Lower leg skin (tissue), 4 donors: ENCODE measurements around the gene TSC1. TPM values are rescaled to one million over a fixed set of nuclear protein-coding genes. Genes with fewer than 3 reads are reported as not detected.

ENCODE experiments used
- DNase-seq, 2 donors: peaks; one replicate each; pipeline ENCODE4 v3.0.0-alpha.2; 2019; ENCODE audit warnings: low spot score in 2 of 2
- H3K4me3 ChIP-seq: fragments of 200-600 bp; sonication (generic); 2 replicates; pipeline ENCODE4 v1.5.1; 2017; ENCODE audit warnings: mild to moderate bottlenecking, low read depth; ENCODE audit not compliant: poor library complexity, severe bottlenecking
- POLR2A ChIP-seq, 2 donors: fragments of 450-650 bp; IDR thresholded peaks; one replicate each; pipeline ENCODE4 v1.6.1; 2016 to 2017; ENCODE audit warnings: antibody characterized with exemption in 2 of 2, mild to moderate bottlenecking in 1 of 2, moderate library complexity in 1 of 2
- WGBS, 2 donors: methylation state at CpG; one replicate each; pipeline ENCODE4 v1.1.5; 2018; 5-methylcytosine and 5-hydroxymethylcytosine counted together
- intact Hi-C: fragments of 100-400 bp; cut with DNase I; formaldehyde crosslinking; loops from one replicate; pipeline ENCODE4 v1.15.0; 2023; ENCODE audit warnings: low total_unique reads
- total RNA-seq, 4 donors: library from RNA; depleted of rRNA; stranded (reverse); fragments of >200 nt; gene quantifications; one replicate each; pipeline ENCODE4 v1.1.0, GENCODE V29; 2016
- TF ChIP-seq, protein P1 (sequence below), 3 donors: fragments of 450-650 bp; IDR thresholded peaks; one replicate each; pipeline ENCODE4 v1.5.1; 2016; ENCODE audit warnings: antibody characterized with exemption in 3 of 3, mild to moderate bottlenecking in 3 of 3, moderate library complexity in 2 of 3

The TSC1 gene
- total RNA-seq, 4 donors from 2014 or later, result 27.1 to 67.7 (median 32.5) TPM

GRCh38 chr9:132939169-132939568 is 5.2 kb downstream of the TSC1 start:
- no peak for DNase-seq
- TF ChIP-seq POLR2A (IDR thresholded peaks at IDR 0.05), result no peak
- TF ChIP-seq, protein P1, sequence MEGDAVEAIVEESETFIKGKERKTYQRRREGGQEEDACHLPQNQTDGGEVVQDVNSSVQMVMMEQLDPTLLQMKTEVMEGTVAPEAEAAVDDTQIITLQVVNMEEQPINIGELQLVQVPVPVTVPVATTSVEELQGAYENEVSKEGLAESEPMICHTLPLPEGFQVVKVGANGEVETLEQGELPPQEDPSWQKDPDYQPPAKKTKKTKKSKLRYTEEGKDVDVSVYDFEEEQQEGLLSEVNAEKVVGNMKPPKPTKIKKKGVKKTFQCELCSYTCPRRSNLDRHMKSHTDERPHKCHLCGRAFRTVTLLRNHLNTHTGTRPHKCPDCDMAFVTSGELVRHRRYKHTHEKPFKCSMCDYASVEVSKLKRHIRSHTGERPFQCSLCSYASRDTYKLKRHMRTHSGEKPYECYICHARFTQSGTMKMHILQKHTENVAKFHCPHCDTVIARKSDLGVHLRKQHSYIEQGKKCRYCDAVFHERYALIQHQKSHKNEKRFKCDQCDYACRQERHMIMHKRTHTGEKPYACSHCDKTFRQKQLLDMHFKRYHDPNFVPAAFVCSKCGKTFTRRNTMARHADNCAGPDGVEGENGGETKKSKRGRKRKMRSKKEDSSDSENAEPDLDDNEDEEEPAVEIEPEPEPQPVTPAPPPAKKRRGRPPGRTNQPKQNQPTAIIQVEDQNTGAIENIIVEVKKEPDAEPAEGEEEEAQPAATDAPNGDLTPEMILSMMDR (IDR thresholded peaks at IDR 0.05), result no peak
- H3K4me3 ChIP-seq, result no peak overlapping the region
- WGBS, 2 donors, result 89 to 97% methylated on average over 1 of the region's 1 CpG
- intact Hi-C loops, result no loop called here

GRCh38 chr9:132937463-132937901 is 6.9 kb downstream of the TSC1 start:
- no peak for DNase-seq
- WGBS, 2 donors, result 88 to 95% methylated on average over 7 of the region's 7 CpGs
- TF ChIP-seq POLR2A (IDR thresholded peaks at IDR 0.05), result no peak
- TF ChIP-seq, protein P1 (IDR thresholded peaks at IDR 0.05), result no peak
- H3K4me3 ChIP-seq, result no peak overlapping the region
- intact Hi-C loops, result no loop called here

DNA sequence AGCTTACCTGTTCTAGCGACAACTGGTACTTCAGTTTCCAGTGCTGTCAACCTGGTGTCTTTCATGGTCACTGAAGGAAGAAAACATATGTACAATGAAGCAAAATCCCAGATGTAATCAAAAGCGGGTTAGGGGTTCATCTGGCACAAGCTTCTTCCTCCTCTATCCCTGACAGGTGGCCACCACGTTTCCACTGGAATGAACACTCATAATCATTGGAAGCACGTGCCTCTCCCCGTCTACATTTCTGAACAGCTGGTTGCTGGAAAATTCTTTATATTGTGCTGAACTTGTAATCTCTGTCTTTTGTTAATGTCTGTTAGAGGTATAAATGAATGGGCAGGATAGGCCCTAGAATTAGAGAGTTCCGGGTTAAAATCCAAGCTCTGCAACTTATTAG is 9.4 kb downstream of the TSC1 start:
- no peak overlapping the region for H3K4me3 ChIP-seq
- intact Hi-C loops, result no loop called here
- DNase-seq, result no peak
- 74 to 78% methylated on average over 6 of the region's 6 CpGs for WGBS, 2 donors
- no peak for TF ChIP-seq POLR2A (IDR thresholded peaks at IDR 0.05)
- TF ChIP-seq, protein P1 (IDR thresholded peaks at IDR 0.05), result no peak

DNA sequence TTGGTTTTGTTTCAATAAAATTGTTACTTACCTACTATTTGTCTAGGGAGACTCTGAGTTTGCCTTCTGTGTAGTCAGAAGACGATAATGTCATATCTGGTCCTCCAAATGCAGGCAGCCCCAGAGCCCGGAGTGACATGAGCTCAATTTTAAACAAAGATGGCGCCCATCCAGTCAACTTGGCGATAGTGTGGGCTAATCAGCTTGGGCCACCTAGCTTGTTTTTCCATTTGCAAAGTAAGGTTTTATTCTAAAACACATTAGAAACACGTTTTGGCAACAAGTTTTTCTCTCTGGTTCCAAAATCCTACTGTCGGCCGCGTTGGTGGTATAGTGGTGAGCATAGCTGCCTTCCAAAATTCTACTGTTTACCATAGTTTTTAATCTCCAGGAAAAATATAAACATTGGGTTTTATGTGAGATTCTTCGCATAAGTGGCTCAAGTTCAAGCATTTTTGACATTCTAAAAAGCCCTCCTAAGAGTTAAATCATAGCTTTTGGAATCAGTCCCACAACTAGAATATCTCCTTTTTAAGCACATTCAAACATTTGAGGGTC is 13.2 kb downstream of the TSC1 start:
- H3K4me3 ChIP-seq, result no peak overlapping the region
- no peak for TF ChIP-seq POLR2A (IDR thresholded peaks at IDR 0.05)
- TF ChIP-seq, protein P1 (IDR thresholded peaks at IDR 0.05), result no peak
- intact Hi-C loops, result no loop called here
- no peak for DNase-seq
- WGBS, 2 donors, result 91 to 94% methylated on average over 9 of the region's 9 CpGs

DNA sequence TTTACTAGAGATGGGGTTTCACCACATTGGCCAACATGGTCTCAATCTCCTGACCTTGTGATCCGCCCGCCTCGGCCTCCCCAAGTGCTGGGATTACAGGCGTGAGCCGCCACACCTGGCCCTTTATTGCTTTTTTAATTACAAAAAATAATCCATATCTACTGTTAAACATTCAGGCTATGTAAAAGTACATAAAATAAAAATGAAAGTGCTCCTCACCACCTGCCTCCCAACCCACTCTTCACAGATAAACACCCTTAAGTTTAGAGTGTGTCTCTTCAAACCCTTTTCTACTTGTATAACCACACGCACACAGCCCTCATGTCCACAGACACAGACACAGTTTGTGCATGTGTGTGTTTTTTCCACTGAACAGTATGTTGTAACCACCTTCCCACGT is 16.7 kb downstream of the TSC1 start:
- WGBS, 2 donors, result 87 to 95% methylated on average over 7 of the region's 7 CpGs
- intact Hi-C loops, result no loop called here
- no peak for TF ChIP-seq POLR2A (IDR thresholded peaks at IDR 0.05)
- TF ChIP-seq, protein P1 (IDR thresholded peaks at IDR 0.05), result no peak
- H3K4me3 ChIP-seq, result no peak overlapping the region
- no peak for DNase-seq

DNA sequence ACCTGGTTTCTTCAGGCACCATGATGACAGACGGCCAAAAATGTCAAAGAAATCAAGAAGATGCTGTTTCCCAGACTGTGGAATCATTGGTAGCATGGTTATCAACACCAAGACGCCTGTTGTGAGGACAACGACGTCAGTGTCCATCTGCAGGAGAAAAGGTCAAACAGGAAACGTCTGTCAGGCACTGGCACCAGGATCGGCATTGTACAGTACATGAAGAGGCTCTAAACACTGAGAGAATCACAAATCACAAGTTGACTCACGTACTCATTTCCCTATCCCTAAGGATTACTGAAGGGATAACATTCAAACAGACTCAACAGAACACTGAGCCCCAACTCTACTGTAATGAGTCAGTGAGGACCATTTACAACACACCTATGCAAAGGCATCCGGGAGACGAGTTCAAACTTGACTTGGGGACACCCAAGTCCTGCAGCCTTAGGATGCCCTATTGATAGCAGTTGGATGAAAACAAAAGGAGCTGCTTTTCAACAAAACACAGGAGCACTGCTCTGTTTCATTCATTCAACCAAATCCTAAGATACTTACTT is 21.0 kb downstream of the TSC1 start:
- no peak for TF ChIP-seq POLR2A (IDR thresholded peaks at IDR 0.05)
- TF ChIP-seq, protein P1 (IDR thresholded peaks at IDR 0.05), result no peak
- no peak for DNase-seq
- intact Hi-C loops, result no loop called here
- H3K4me3 ChIP-seq, result no peak overlapping the region
- WGBS, 2 donors, result 89 to 91% methylated on average over 9 of the region's 9 CpGs
